PC-9 (cell line): ENCODE data around the gene DNAJB12. TPM values are rescaled to one million over a fixed set of nuclear protein-coding genes. Genes with fewer than 3 reads are reported as not detected.

ENCODE experiments used
- BruUV-seq: library from RNA; stranded (reverse); fragments of 400-500 nt; replicated peaks from 2 replicates; lab custom pipeline; 2021; lab: Mats Ljungman, UMichigan
- CTCF ChIA-PET: fragments of 300-600 bp; sonication (Branson Sonifier 250); formaldehyde crosslinking; loops from one replicate; lab custom pipeline; 2022; ENCODE audit warnings: antibody characterized with exemption; lab: Charles Lee
- POLR2A ChIA-PET: fragments of 300-600 bp; sonication (Branson Sonifier 250); formaldehyde crosslinking; loops from one replicate; lab custom pipeline; 2022; ENCODE audit warnings: antibody characterized with exemption; ENCODE audit not compliant: unreplicated experiment; lab: Charles Lee
- DNase-seq, 2 experiments: peaks; one replicate each; pipeline versions ENCODE4 v3.0.0 to v3.0.0-alpha.2; 2015 to 2022; ENCODE audit warnings: mixed read lengths in 1 of 2
- H2AFZ ChIP-seq: fragments of 200-600 bp; sonication (generic); 2 replicates; pipeline ENCODE4 v1.8.1; 2017; ENCODE audit warnings: antibody characterized with exemption
- H3F3A ChIP-seq: fragments of 200-600 bp; sonication (generic); 2 replicates; pipeline ENCODE4 v1.8.1; 2017; ENCODE audit warnings: antibody characterized with exemption, mild to moderate bottlenecking, low read depth; ENCODE audit not compliant: insufficient read depth
- H3K27ac ChIP-seq: fragments of 200-600 bp; sonication (generic); 2 replicates; pipeline ENCODE4 v1.6.1; 2016; ENCODE audit warnings: mixed run types
- H3K27me3 ChIP-seq: fragments of 200-600 bp; sonication (generic); 2 replicates; pipeline ENCODE4 v1.6.1; 2016; ENCODE audit warnings: low read depth, mixed run types; ENCODE audit not compliant: insufficient read depth
- H3K36me3 ChIP-seq: fragments of 200-600 bp; sonication (generic); 2 replicates; pipeline ENCODE4 v1.6.1; 2016; ENCODE audit warnings: low read depth, mixed run types
- H3K4me1 ChIP-seq: fragments of 200-600 bp; sonication (generic); replicated peaks from 2 replicates; pipeline ENCODE4 v1.6.1; 2016; ENCODE audit warnings: mixed run types; ENCODE audit not compliant: insufficient read depth
- H3K4me2 ChIP-seq: fragments of 200-600 bp; sonication (generic); 2 replicates; pipeline ENCODE4 v1.6.1; 2017; ENCODE audit warnings: mixed run types
- H3K4me3 ChIP-seq: fragments of 200-600 bp; sonication (generic); 2 replicates; pipeline ENCODE4 v1.6.1; 2016; ENCODE audit warnings: mixed run types
- H3K79me2 ChIP-seq: fragments of 200-600 bp; sonication (generic); 2 replicates; pipeline ENCODE4 v1.6.1; 2017; ENCODE audit warnings: low read depth, mixed run types
- H3K9me2 ChIP-seq: fragments of 200-600 bp; sonication (generic); 2 replicates; pipeline ENCODE4 v1.8.1; 2017; ENCODE audit warnings: mild to moderate bottlenecking; ENCODE audit not compliant: insufficient read depth
- H3K9me3 ChIP-seq: fragments of 200-600 bp; sonication (generic); 2 replicates; pipeline ENCODE4 v1.8.1; 2016; ENCODE audit warnings: low read depth; ENCODE audit not compliant: insufficient read depth
- H4K20me1 ChIP-seq: fragments of 200-600 bp; sonication (generic); 2 replicates; pipeline ENCODE4 v1.8.1; 2017; ENCODE audit not compliant: insufficient read depth
- EZH2 ChIP-seq: fragments of 200-600 bp; sonication (generic); IDR thresholded peaks from 2 replicates; pipeline ENCODE4 v1.8.0; 2017; ENCODE audit warnings: antibody characterized with exemption, low read depth
- intact Hi-C: fragments of 100-400 bp; cut with micrococcal nuclease; formaldehyde crosslinking; loops from one replicate; pipeline ENCODE4 v1.10.0; 2022; ENCODE audit not compliant: unreplicated experiment
- total RNA-seq: library from RNA; stranded (reverse); gene quantifications from 2 replicates; pipeline ENCODE4 v1.2.3, GENCODE V29; 2021
- TF ChIP-seq, protein P1 (sequence below): fragments of 200-600 bp; sonication (generic); conservative IDR thresholded peaks from 2 replicates; pipeline ENCODE4 v1.6.1; 2017; ENCODE audit warnings: mixed run types, antibody characterized with exemption, mild to moderate bottlenecking, moderate library complexity

The DNAJB12 gene
- total RNA-seq, 1 experiment from 2014 or later, result 46.9 TPM

DNA sequence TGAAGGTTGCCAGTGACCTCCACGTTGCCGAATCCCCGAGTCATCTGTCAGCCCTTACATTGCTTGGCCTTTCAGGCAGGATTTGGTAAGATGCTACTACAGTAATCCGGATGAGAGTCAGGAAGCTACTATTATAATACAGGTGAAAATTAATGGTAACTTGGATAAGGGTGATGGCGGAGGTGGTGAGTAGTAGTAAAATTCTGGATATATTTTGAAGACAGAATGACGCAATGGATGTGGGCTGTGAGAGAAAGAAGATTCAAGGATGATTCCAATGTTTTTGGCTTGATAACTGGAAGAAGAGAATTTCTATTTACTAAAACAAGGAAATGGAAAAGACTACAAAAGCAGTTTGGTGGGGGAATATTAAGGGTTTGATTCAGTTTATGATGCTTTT lies 1.4 kb upstream of the DNAJB12 start:
- CTCF ChIA-PET, result interaction anchor here (0.6 kb wide), 1 partner anchor 736 kb away, joined by 4 read pairs; no protein-coding TSS in a partner anchor
- no TSS peak for BruUV-seq
- H3K36me3 ChIP-seq, result no peaks in the 10 kb centered on the region
- POLR2A ChIA-PET, result no interaction called here
- no peaks in the 10 kb centered on the region for H3K9me3 ChIP-seq
- no peak for TF ChIP-seq EZH2
- TF ChIP-seq, protein P1, sequence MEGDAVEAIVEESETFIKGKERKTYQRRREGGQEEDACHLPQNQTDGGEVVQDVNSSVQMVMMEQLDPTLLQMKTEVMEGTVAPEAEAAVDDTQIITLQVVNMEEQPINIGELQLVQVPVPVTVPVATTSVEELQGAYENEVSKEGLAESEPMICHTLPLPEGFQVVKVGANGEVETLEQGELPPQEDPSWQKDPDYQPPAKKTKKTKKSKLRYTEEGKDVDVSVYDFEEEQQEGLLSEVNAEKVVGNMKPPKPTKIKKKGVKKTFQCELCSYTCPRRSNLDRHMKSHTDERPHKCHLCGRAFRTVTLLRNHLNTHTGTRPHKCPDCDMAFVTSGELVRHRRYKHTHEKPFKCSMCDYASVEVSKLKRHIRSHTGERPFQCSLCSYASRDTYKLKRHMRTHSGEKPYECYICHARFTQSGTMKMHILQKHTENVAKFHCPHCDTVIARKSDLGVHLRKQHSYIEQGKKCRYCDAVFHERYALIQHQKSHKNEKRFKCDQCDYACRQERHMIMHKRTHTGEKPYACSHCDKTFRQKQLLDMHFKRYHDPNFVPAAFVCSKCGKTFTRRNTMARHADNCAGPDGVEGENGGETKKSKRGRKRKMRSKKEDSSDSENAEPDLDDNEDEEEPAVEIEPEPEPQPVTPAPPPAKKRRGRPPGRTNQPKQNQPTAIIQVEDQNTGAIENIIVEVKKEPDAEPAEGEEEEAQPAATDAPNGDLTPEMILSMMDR, result no peak
- H3K79me2 ChIP-seq, result peaks cover 31% of the 10 kb centered on the region
- no peaks in the 10 kb centered on the region for H3K9me2 ChIP-seq
- H3K27ac ChIP-seq, result no peak overlapping the region
- intact Hi-C loops, result no loop called here
- H3K4me2 ChIP-seq, result no peak overlapping the region
- H4K20me1 ChIP-seq, result no peaks in the 10 kb centered on the region; the same call in 1 of the 2 replicates
- no peak overlapping the region for H3K4me3 ChIP-seq
- H3F3A ChIP-seq, result peaks cover 13% of the 10 kb centered on the region
- peaks cover 16% of the 10 kb centered on the region for H3K4me1 ChIP-seq
- no peaks in the 10 kb centered on the region for H3K27me3 ChIP-seq
- DNase-seq, result no peak
- H2AFZ ChIP-seq, result no peak overlapping the region

DNA sequence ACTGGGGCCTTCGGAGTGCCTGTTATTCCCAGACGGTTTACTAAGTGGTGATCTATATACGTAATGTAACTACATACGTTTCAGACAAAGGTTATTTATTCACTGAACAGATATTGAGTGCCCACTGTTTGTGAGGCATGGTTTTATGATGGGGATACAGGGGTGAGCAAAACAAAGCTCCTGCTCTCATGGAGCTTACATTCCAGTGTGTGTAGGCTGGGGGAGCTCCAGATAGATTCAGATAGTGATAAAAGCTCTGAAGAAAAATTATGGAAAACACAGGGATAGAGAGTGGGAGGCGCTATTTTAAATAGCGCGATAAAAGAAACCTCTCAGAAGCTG lies 466 bp upstream of the DNAJB12 start:
- Histone ChIP-seq H3K36me3 (no peaks in the 10 kb centered on the region), H3K27me3 (no peaks in the 10 kb centered on the region), H3K4me2 (peak overlapping the region; percentile 77), H3K4me3 (peak overlapping the region; percentile 85), H2AFZ (peak overlapping the region; percentile 86), H3K4me1 (peaks cover 16% of the 10 kb centered on the region), H4K20me1 (no peaks in the 10 kb centered on the region; the same call in none of the 2 replicates), H3K27ac (peak overlapping the region; percentile 90), H3K9me3 (no peaks in the 10 kb centered on the region), H3K9me2 (no peaks in the 10 kb centered on the region), H3K79me2 (peaks cover 39% of the 10 kb centered on the region), H3F3A (peaks cover 13% of the 10 kb centered on the region)
- POLR2A ChIA-PET, result interaction anchor here (0.5 to 0.7 kb wide), 5 partner anchors 23 to 690 kb away, joined by 3 to 8 read pairs (median 5); no protein-coding TSS in a partner anchor
- intact Hi-C loops, result loop anchor here (2.0 kb wide), 1 partner anchor 492 kb away; no protein-coding TSS in a partner anchor
- CTCF ChIA-PET, result interaction anchor here (0.5 to 0.9 kb wide), 3 partner anchors 36 to 491 kb away, joined by 3 to 4 read pairs (median 4); no protein-coding TSS in a partner anchor
- DNase-seq, result no peak
- no TSS peak for BruUV-seq
- TF ChIP-seq, protein P1, result no peak
- no peak for TF ChIP-seq EZH2

DNA sequence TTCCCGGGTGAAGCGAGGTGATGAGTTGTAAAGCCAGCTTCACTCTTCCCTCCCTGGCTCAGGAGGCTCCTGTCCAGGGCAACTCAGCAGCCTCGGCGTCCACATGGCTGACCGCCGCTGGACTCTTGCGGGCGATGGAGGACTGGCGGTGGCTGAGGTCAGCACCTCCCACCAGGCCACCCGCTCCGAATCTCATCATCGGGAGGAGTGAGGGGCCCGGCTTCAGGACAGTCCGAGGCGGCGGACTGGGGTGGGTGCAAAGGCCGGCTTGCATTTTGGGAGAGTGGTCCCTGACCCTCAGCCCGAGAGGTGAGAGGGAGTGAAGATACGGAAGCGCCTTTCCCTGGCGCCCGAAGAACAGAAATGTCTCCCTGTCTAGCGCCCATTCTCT lies 759 bp downstream of the DNAJB12 start:
- TF ChIP-seq, protein P1, result no peak
- no peak for TF ChIP-seq EZH2
- Histone ChIP-seq H3K9me3 (no peaks in the 10 kb centered on the region), H3K4me2 (peak overlapping the region; percentile 77), H2AFZ (peak overlapping the region; percentile 86), H3K4me1 (peaks cover 16% of the 10 kb centered on the region), H3K36me3 (no peaks in the 10 kb centered on the region), H3K27ac (peak overlapping the region; percentile 90), H3K4me3 (peak overlapping the region; percentile 85), H3F3A (peaks cover 13% of the 10 kb centered on the region), H3K9me2 (no peaks in the 10 kb centered on the region), H4K20me1 (no peaks in the 10 kb centered on the region; the same call in none of the 2 replicates), H3K79me2 (peaks cover 39% of the 10 kb centered on the region), H3K27me3 (no peaks in the 10 kb centered on the region)
- CTCF ChIA-PET, result interaction anchor here (0.6 kb wide), 1 partner anchor 24 kb away, joined by 3 read pairs; no protein-coding TSS in a partner anchor
- DNase-seq, result peak in 1 of 2 experiments; percentile 34
- POLR2A ChIA-PET, result interaction anchor here (0.9 kb wide), 1 partner anchor 19 kb away, joined by 4 read pairs; no protein-coding TSS in a partner anchor
- intact Hi-C loops, result loop anchor here (2.0 kb wide), 1 partner anchor 493 kb away; no protein-coding TSS in a partner anchor
- BruUV-seq, result TSS peak; percentile 47
